DOHH2 (cell line): Measurements from ENCODE around the gene RSF1.
A peak's percentile ranks its signal among the peaks of the same experiment; 100 is the strongest.

ENCODE experiments used
- H3F3A ChIP-seq: fragments of 200-600 bp; sonication (generic), shearing (Covaris generic); 2 replicates; pipeline ENCODE4 v1.6.0; 2016; ENCODE audit warnings: antibody characterized with exemption, mild to moderate bottlenecking; ENCODE audit not compliant: control insufficient read depth, insufficient read depth
- H3K27ac ChIP-seq: fragments of 200-600 bp; sonication (generic); 2 replicates; pipeline ENCODE4 v1.5.1; 2014; ENCODE audit warnings: low read depth, mild to moderate bottlenecking, low read length, moderate library complexity
- H3K27me3 ChIP-seq: fragments of 200-600 bp; sonication (generic); 2 replicates; pipeline ENCODE4 v1.6.1; 2014; ENCODE audit warnings: mild to moderate bottlenecking, low read length, mixed read lengths; ENCODE audit not compliant: control insufficient read depth
- H3K36me3 ChIP-seq: fragments of 200-600 bp; sonication (generic); 2 replicates; pipeline ENCODE4 v1.6.1; 2014; ENCODE audit warnings: mild to moderate bottlenecking, low read length, moderate library complexity, mixed read lengths; ENCODE audit not compliant: control insufficient read depth
- H3K4me1 ChIP-seq: fragments of 200-600 bp; sonication (generic); 2 replicates; pipeline ENCODE4 v1.6.1; 2014; ENCODE audit warnings: mild to moderate bottlenecking, low read length, mixed read lengths; ENCODE audit not compliant: control insufficient read depth
- H3K4me2 ChIP-seq: fragments of 200-600 bp; sonication (generic); 2 replicates; pipeline ENCODE4 v1.6.0; 2014; ENCODE audit warnings: mild to moderate bottlenecking, low read length, moderate library complexity
- H3K4me3 ChIP-seq: fragments of 200-600 bp; sonication (generic); 2 replicates; pipeline ENCODE4 v1.5.1; 2014; ENCODE audit warnings: mild to moderate bottlenecking, low read length, mixed read lengths
- H3K79me2 ChIP-seq: fragments of 200-600 bp; sonication (generic); 2 replicates; pipeline ENCODE4 v1.6.1; 2014; ENCODE audit warnings: mild to moderate bottlenecking, low read length, mixed read lengths; ENCODE audit not compliant: control insufficient read depth
- H3K9me2 ChIP-seq: fragments of 200-600 bp; sonication (generic); replicated peaks from 2 replicates; pipeline ENCODE4 v1.6.1; 2014; ENCODE audit warnings: mild to moderate bottlenecking, low read length, mixed read lengths; ENCODE audit not compliant: control insufficient read depth
- H3K9me3 ChIP-seq: fragments of 200-600 bp; sonication (generic); 2 replicates; pipeline ENCODE4 v1.6.1; 2014; ENCODE audit warnings: antibody characterized with exemption, low read length, mixed read lengths; ENCODE audit not compliant: control insufficient read depth, insufficient read depth
- H4K20me1 ChIP-seq: fragments of 200-600 bp; sonication (generic); 2 replicates; pipeline ENCODE4 v1.6.0; 2014; ENCODE audit warnings: low read depth, mild to moderate bottlenecking, antibody characterized with exemption, low read length, moderate library complexity; ENCODE audit not compliant: control insufficient read depth, insufficient read depth
- EZH2phosphoT487 ChIP-seq: fragments of 200-600 bp; sonication (generic); IDR thresholded peaks from 2 replicates; pipeline ENCODE4 v1.6.1; 2017; ENCODE audit warnings: borderline replicate concordance, mild to moderate bottlenecking, antibody characterized with exemption, low read length, moderate library complexity, mixed read lengths
- TF ChIP-seq, protein P1 (sequence below): fragments of 200-600 bp; sonication (generic); IDR thresholded peaks from one replicate; pipeline ENCODE4 v1.5.1; 2014; ENCODE audit warnings: antibody characterized with exemption, mild to moderate bottlenecking, low read depth, low read length; ENCODE audit not compliant: poor library complexity, severe bottlenecking

RSF1 gene

DNA sequence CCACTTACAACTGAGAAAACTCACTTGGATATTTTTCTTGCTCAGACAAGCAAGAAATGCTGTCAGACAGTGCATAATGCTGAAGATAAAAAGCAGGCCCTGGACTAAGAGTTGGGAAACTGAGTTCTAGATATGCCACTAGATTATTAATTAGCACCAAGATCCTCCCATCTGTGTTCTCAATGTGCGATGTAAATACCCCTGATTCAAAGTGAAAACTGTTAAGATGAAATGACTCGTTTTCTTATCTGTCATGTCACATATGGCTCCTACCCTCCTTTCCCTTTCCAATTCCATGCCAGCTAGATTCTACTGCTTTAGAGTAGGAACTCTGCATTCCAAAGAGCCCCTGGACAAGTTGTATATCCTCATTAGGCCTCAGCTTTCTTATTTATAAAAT is 94.0 kb downstream of the RSF1 start:
- Histone ChIP-seq H4K20me1 (no peaks in the 10 kb centered on the region), H3F3A (no peaks in the 10 kb centered on the region; the same call in 1 of the 2 replicates), H3K36me3 (peaks cover 42% of the 10 kb centered on the region), H3K4me2 (peak overlapping the region; percentile 32; the same call in 1 of the 2 replicates), H3K9me3 (peaks cover 9% of the 10 kb centered on the region), H3K79me2 (no peaks in the 10 kb centered on the region), H3K4me1 (peaks cover 21% of the 10 kb centered on the region), H3K27me3 (no peaks in the 10 kb centered on the region), H3K27ac (no peak overlapping the region), H3K9me2 (no peaks in the 10 kb centered on the region), H3K4me3 (no peak overlapping the region)
- TF ChIP-seq, protein P1, sequence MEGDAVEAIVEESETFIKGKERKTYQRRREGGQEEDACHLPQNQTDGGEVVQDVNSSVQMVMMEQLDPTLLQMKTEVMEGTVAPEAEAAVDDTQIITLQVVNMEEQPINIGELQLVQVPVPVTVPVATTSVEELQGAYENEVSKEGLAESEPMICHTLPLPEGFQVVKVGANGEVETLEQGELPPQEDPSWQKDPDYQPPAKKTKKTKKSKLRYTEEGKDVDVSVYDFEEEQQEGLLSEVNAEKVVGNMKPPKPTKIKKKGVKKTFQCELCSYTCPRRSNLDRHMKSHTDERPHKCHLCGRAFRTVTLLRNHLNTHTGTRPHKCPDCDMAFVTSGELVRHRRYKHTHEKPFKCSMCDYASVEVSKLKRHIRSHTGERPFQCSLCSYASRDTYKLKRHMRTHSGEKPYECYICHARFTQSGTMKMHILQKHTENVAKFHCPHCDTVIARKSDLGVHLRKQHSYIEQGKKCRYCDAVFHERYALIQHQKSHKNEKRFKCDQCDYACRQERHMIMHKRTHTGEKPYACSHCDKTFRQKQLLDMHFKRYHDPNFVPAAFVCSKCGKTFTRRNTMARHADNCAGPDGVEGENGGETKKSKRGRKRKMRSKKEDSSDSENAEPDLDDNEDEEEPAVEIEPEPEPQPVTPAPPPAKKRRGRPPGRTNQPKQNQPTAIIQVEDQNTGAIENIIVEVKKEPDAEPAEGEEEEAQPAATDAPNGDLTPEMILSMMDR = no peak
- TF ChIP-seq EZH2phosphoT487 = no peak

- Histone ChIP-seq H3K4me2 (peak overlapping the region; percentile 32; the same call in 1 of the 2 replicates), H3F3A (no peaks in the 10 kb centered on the region; the same call in 1 of the 2 replicates), H4K20me1 (no peaks in the 10 kb centered on the region), H3K27ac (no peak overlapping the region; the same call in none of the 2 replicates), H3K4me1 (peaks cover 21% of the 10 kb centered on the region), H3K27me3 (no peaks in the 10 kb centered on the region), H3K79me2 (no peaks in the 10 kb centered on the region), H3K9me3 (no peaks in the 10 kb centered on the region), H3K9me2 (no peaks in the 10 kb centered on the region), H3K36me3 (peaks cover 41% of the 10 kb centered on the region), H3K4me3 (no peak overlapping the region)
- TF ChIP-seq, protein P1 = no peak
- TF ChIP-seq EZH2phosphoT487 = no peak
These were observed 95.1 kb downstream of the RSF1 start for GRCh38 chr11:77725433-77725832.

- Histone ChIP-seq H3K36me3 (peaks cover 46% of the 10 kb centered on the region), H3K79me2 (no peaks in the 10 kb centered on the region), H3K9me2 (no peaks in the 10 kb centered on the region), H3K4me2 (no peak overlapping the region), H3K27ac (no peak overlapping the region), H3K9me3 (no peaks in the 10 kb centered on the region), H3F3A (no peaks in the 10 kb centered on the region; the same call in 1 of the 2 replicates), H4K20me1 (no peaks in the 10 kb centered on the region), H3K4me3 (no peak overlapping the region), H3K27me3 (no peaks in the 10 kb centered on the region), H3K4me1 (peaks cover 21% of the 10 kb centered on the region)
- TF ChIP-seq EZH2phosphoT487 = no peak
- TF ChIP-seq, protein P1 = no peak
These were observed 95.9 kb downstream of the RSF1 start for GRCh38 chr11:77724636-77725035.
